GM10248 (cell line): Measurements from ENCODE around the gene ARIH2.
A peak's percentile ranks its signal among the peaks of the same experiment; 100 is the strongest.

Source experiments
- CTCF ChIA-PET: fragments of 300-600 bp; sonication (Branson Sonifier 250); formaldehyde crosslinking; extraction: SDS; loops from one replicate; lab custom pipeline; 2021; ENCODE audit warnings: antibody characterized with exemption; lab: Yijun Ruan, JAX
- POLR2A ChIA-PET: fragments of 350-650 bp; sonication (Branson Sonifier 250); formaldehyde crosslinking; extraction: SDS; loops from one replicate; lab custom pipeline; 2020; ENCODE audit warnings: antibody characterized with exemption; lab: Yijun Ruan, JAX
- DNase-seq: peaks from one replicate; pipeline ENCODE4 v3.0.0; 2012; ENCODE audit errors: extremely low spot score
- CTCF ChIP-seq: IDR thresholded peaks from 2 replicates; pipeline ENCODE4 v1.5.1; 2012; ENCODE audit warnings: mild to moderate bottlenecking, low read depth; ENCODE audit errors: extremely low read depth, missing control alignments, control extremely low read depth

ARIH2 gene

DNA sequence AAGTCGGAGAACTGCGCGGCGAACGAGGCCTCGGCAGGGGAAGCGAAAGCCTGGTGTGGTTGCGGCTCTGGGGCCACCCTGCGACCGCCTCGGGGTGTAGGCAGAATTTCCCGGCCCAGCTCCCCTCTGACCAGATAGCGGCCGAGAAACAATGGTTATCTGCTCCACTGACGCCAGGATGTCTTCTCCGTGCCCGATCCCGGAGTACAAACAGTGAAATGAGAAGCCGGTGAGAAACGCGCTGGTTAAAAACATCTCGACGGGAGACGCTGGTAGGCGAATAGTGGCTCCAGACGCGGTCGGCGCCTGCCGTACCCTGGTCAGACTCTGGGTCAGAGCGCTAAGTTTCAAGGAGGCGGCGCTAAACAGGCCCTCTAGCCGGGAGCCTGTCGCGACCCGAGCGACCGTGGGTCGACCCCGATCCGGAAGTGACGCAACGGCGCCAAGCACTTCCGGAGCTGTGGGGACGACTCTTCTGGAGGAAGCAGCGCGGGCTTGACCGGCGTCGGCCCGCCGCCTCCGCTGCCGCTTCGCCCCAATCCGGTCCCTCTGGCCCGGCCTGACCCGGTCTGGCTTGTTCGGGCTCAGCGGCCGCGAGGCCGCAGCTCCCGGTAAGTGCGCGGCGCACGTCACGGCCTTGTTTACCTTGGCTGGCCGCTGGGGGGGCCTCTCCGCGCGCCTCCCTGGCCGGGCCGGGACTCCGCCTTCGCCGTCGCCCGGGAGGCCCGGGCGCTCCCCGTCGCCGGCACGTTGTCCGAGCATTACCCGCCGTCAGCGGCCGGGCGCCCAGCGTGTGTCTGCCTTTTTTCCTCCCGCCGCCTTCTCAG, at the start of gene ARIH2:
ARIH2 (plus strand) TSS at position 455 of the 827 bp plus-strand sequence. CDS start 8,717 bp downstream, outside the sequence.
- CTCF ChIA-PET: interaction anchor here (1.0 to 3.2 kb wide), 11 partner anchors 11 to 461 kb away, joined by 3 to 27 read pairs (median 6); partner anchors contain the start of gene SLC25A20
- peak; percentile 34 for TF ChIP-seq CTCF
- POLR2A ChIA-PET: interaction anchor here (0.6 to 1.9 kb wide), 5 partner anchors 10 to 1493 kb away, joined by 3 to 6 read pairs (median 4); partner anchors contain the start of gene SLC25A20
- DNase-seq: peak; percentile 97

GRCh38 chr3:48877671-48878070, 41.0 kb upstream of the ARIH2 start:
- TF ChIP-seq CTCF: no peak
- ChIA-PET CTCF (interaction anchor here (0.7 kb wide), 1 partner anchor 22 kb away, joined by 3 read pairs; no protein-coding TSS in a partner anchor), POLR2A (no interaction called here)
- DNase-seq: no peak

DNA sequence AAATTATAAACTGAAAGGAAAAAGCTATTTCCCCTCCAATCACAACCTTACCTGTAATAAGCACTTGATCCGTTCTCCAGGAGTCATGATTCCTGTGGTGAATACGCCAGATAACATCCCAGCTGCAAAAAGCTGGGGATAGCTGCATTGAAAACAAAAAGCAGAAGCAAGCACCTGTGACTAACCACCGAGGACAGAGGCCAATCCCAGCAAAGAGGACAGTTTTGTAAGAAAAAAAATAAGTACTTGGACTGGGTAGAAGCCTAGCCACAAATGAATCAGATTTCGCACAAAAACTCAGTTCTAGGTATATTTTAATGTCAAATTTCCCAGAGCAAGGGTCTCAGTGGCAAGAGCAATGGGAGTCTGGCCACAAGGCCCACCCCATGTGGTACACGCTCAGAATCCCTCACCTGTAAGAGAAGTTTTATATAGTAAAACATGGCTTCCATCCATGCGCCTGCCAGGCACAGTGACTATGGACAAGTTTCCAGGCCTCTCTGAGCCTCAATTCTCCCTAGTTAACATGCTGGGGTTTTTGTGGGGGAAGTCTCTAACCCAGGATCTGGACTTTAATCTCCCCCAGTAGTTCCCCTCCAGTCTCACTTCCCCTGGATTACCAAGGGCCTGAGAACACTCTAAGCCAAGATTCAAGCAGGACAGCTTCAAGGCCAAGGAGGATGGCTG, 39.2 kb upstream of the ARIH2 start:
- no peak for TF ChIP-seq CTCF
- ChIA-PET POLR2A (interaction anchor here (0.7 kb wide), 1 partner anchor 19 kb away, joined by 9 read pairs; no protein-coding TSS in a partner anchor), CTCF (interaction anchor here (1.1 kb wide), 1 partner anchor 140 kb away, joined by 5 read pairs; no protein-coding TSS in a partner anchor)
- peak; percentile 49 for DNase-seq

DNA sequence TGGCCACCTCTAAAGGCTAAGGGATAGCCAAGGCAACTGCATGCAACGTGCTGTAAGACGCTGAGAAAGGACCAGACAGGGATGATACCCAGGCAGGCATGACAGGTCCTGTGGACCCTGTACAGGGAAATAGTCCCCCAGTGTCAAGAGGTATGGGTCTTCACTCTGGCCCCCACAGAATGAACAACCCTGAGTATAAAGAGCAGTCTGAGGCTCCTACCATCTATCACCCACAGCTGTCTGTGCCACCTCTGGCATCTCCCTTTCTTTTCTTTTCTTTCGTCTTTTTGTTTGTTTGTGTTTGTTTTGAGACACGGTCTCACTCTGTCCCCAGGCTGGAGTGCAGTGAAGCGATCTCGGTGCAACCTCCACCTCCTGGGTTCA, 38.7 kb upstream of the ARIH2 start:
- CTCF ChIA-PET: interaction anchor here (1.1 kb wide), 1 partner anchor 140 kb away, joined by 5 read pairs; no protein-coding TSS in a partner anchor
- POLR2A ChIA-PET: interaction anchor here (0.7 kb wide), 1 partner anchor 18 kb away, joined by 9 read pairs; no protein-coding TSS in a partner anchor
- TF ChIP-seq CTCF: no peak
- no peak for DNase-seq

GRCh38 chr3:48881006-48881405, 37.6 kb upstream of the ARIH2 start:
- ChIA-PET POLR2A (interaction anchor here (0.6 kb wide), 1 partner anchor 108 kb away, joined by 3 read pairs; no protein-coding TSS in a partner anchor), CTCF (interaction anchor here (1.1 kb wide), 1 partner anchor 8 kb away, joined by 3 read pairs; no protein-coding TSS in a partner anchor)
- TF ChIP-seq CTCF: no peak
- DNase-seq: no peak

GRCh38 chr3:48881652-48882114, 37.0 kb upstream of the ARIH2 start:
- ChIA-PET CTCF (interaction anchor here (0.8 kb wide), 1 partner anchor 27 kb away, joined by 3 read pairs; no protein-coding TSS in a partner anchor), POLR2A (no interaction called here)
- no peak for DNase-seq
- no peak for TF ChIP-seq CTCF
